ENCODE measurements around the gene PAF1.
A peak's percentile ranks its signal among the peaks of the same experiment; 100 is the strongest.

PAF1 gene

GRCh38 chr19:39390751-39391437, at the start of gene PAF1, which contains the start of gene MED29:
Gene PAF1, minus strand, starts transcription at chr19:39391106. Its CDS starts 242 bp downstream, at chr19:39390864.
Gene MED29, plus strand, starts transcription at chr19:39391378. Its CDS starts 45 bp downstream, at chr19:39391423.
- DNase-seq (ENCODE audit: low read depth in 2 of 2) = peak; percentile 95

GRCh38 chr19:39438270-39438934, 47.5 kb upstream of the PAF1 start:
- no peak for DNase-seq (ENCODE audit: low read depth in 2 of 2)

- no peak for DNase-seq (ENCODE audit: low read depth in 2 of 2)
Observed at GRCh38 chr19:39436350-39436716, 45.4 kb upstream of the PAF1 start.

- DNase-seq (ENCODE audit: low read depth in 2 of 2) = peak; percentile 99 to 100
Observed at GRCh38 chr19:39435499-39436349, 44.8 kb upstream of the PAF1 start, which contains the start of gene RPS16. Gene RPS16, minus strand, starts transcription at chr19:39435949. Its CDS starts 54 bp downstream, at chr19:39435895.

- no peak for DNase-seq (ENCODE audit: low read depth in 2 of 2)
Observed at GRCh38 chr19:39434123-39435076, 43.5 kb upstream of the PAF1 start.

- no peak for DNase-seq (ENCODE audit: low read depth in 2 of 2)
Observed at GRCh38 chr19:39433480-39434079, 42.7 kb upstream of the PAF1 start.

GRCh38 chr19:39432677-39433025, 41.7 kb upstream of the PAF1 start:
- no peak for DNase-seq (ENCODE audit: low read depth in 2 of 2)

- DNase-seq (ENCODE audit: low read depth in 2 of 2) = peak in 1 of 2 donors; percentile 61
Observed at GRCh38 chr19:39430675-39431593, 40.0 kb upstream of the PAF1 start.

GRCh38 chr19:39428283-39429112, 37.6 kb upstream of the PAF1 start:
- no peak for DNase-seq (ENCODE audit: low read depth in 2 of 2)

GRCh38 chr19:39427707-39428106, 36.8 kb upstream of the PAF1 start:
- DNase-seq (ENCODE audit: low read depth in 2 of 2) = no peak

GRCh38 chr19:39426170-39426569, 35.3 kb upstream of the PAF1 start:
- no peak for DNase-seq (ENCODE audit: low read depth in 2 of 2)

- no peak for DNase-seq (ENCODE audit: low read depth in 2 of 2)
Observed at GRCh38 chr19:39425744-39426143, 34.8 kb upstream of the PAF1 start.

GRCh38 chr19:39424934-39425333, 34.0 kb upstream of the PAF1 start:
- DNase-seq (ENCODE audit: low read depth in 2 of 2) = no peak

GRCh38 chr19:39423258-39424086, 32.6 kb upstream of the PAF1 start:
- DNase-seq (ENCODE audit: low read depth in 2 of 2) = no peak

- no peak for DNase-seq (ENCODE audit: low read depth in 2 of 2)
Observed at GRCh38 chr19:39422020-39422419, 31.1 kb upstream of the PAF1 start.

- DNase-seq (ENCODE audit: low read depth in 2 of 2) = no peak
Observed at GRCh38 chr19:39420769-39421168, 29.9 kb upstream of the PAF1 start.

- no peak for DNase-seq (ENCODE audit: low read depth in 2 of 2)
Observed at GRCh38 chr19:39419003-39419402, 28.1 kb upstream of the PAF1 start.

All from stimulated activated CD4-positive, alpha-beta T cell treated with anti-CD3 and anti-CD28 coated beads, Interleukin-15, amount 100 ng/mL, for 48 hours (primary cell).